ENCODE results near the gene TMEM72.

DNA sequence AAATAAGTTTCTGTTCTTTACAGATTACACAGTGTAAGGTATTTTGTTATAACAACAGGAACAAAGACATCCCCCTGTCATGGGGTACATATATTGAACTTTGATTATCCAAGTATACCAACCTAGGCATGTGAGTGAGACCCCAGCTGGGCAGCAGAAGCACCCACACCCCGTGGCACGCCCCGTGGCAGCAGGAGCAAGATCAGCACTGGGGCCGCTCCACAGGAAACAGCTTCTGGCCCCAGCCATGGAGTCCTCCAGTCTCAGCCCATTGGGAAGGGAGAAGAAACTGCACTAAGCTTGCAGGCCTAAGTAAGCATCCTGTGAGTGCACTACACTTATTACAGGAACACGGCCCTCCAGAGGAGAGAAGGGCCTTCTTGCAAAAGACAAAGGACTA lies 24.2 kb upstream of the TMEM72 start:
- no peak for TF ChIP-seq KLF16 (CRISPR knock-in tag; IDR thresholded peaks at IDR 0.05)
- TF ChIP-seq KDM1A (CRISPR knock-in tag; IDR thresholded peaks at IDR 0.05), result no peak
- no peak for TF ChIP-seq ZNF282 (IDR thresholded peaks at IDR 0.05; ENCODE audit: partially characterized antibody)
- no peak for TF ChIP-seq ASH2L (IDR thresholded peaks at IDR 0.05; ENCODE audit: insufficient read length, low read depth, low read length)
- TF ChIP-seq, protein P1, sequence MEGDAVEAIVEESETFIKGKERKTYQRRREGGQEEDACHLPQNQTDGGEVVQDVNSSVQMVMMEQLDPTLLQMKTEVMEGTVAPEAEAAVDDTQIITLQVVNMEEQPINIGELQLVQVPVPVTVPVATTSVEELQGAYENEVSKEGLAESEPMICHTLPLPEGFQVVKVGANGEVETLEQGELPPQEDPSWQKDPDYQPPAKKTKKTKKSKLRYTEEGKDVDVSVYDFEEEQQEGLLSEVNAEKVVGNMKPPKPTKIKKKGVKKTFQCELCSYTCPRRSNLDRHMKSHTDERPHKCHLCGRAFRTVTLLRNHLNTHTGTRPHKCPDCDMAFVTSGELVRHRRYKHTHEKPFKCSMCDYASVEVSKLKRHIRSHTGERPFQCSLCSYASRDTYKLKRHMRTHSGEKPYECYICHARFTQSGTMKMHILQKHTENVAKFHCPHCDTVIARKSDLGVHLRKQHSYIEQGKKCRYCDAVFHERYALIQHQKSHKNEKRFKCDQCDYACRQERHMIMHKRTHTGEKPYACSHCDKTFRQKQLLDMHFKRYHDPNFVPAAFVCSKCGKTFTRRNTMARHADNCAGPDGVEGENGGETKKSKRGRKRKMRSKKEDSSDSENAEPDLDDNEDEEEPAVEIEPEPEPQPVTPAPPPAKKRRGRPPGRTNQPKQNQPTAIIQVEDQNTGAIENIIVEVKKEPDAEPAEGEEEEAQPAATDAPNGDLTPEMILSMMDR (CRISPR knock-in tag; IDR thresholded peaks at IDR 0.05), result no peak
- no peak for TF ChIP-seq HMG20A (CRISPR knock-in tag; IDR thresholded peaks at IDR 0.05; ENCODE audit: borderline replicate concordance)
- TF ChIP-seq POLR2A (IDR thresholded peaks at IDR 0.05; ENCODE audit: insufficient read depth in 1 of 2, low read depth in 2 of 2, low read length in 2 of 2), result no peak
- TF ChIP-seq SRSF1 (optimal IDR thresholded peaks at IDR 0.05; ENCODE audit: low read depth, low read length), result no peak
- TF ChIP-seq CAMTA2 (CRISPR knock-in tag; IDR thresholded peaks at IDR 0.05; ENCODE audit: borderline replicate concordance), result no peak
